Gastroesophageal sphincter (tissue), 3 donors: ENCODE results near the gene FOXL3.

Experiments
- POLR2A ChIP-seq, 2 donors: fragments of 450-650 bp; IDR thresholded peaks; one replicate each; pipeline ENCODE4 v1.6.1; 2017; ENCODE audit warnings: antibody characterized with exemption in 2 of 2, mild to moderate bottlenecking in 2 of 2, moderate library complexity in 1 of 2
- TF ChIP-seq, protein P1 (sequence below), 4 experiments: fragments of 200-600 bp in 2 of 4; fragments of 450-650 bp in 2 of 4; sonication (generic) in 1 of 4; IDR thresholded peaks; one replicate each; pipeline ENCODE4 v1.5.1; 2017 to 2019; ENCODE audit warnings: antibody characterized with exemption in 4 of 4, mild to moderate bottlenecking in 2 of 4, moderate library complexity in 2 of 4

DNA sequence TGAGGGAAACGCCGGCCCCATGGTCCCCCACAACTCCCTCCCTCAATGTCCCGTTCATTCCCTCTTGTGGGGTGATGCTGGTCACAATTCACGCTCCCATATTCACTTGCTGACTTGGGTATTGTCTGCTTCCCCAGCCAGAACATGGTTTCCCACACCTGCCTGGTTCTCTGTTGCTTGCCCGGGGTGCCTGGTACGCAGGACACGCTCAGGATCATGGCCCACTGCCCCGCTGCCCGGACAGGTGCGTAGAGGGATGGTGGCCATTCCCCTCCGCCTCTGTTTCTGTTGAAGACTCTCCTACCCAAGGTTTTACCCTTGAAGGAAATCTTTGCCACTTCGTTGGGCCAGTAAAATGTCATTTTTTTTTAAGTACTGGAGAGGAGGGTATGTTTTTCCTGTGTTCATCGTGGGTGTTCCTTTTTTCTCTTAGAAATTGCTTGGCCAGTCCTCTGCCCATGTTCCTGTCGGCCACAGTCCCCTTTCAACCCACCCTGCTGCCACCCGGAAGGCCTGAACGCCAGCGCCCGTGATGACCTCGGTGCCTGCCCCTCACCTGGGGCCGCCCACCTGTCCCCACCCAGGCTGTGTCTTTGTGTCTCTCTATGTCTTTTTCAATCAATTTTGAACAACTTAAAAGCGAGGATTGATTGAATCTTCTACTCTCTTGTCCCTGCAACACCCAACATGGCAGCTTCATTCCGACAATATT is 38.2 kb downstream of the FOXL3 start:
- TF ChIP-seq, protein P1, sequence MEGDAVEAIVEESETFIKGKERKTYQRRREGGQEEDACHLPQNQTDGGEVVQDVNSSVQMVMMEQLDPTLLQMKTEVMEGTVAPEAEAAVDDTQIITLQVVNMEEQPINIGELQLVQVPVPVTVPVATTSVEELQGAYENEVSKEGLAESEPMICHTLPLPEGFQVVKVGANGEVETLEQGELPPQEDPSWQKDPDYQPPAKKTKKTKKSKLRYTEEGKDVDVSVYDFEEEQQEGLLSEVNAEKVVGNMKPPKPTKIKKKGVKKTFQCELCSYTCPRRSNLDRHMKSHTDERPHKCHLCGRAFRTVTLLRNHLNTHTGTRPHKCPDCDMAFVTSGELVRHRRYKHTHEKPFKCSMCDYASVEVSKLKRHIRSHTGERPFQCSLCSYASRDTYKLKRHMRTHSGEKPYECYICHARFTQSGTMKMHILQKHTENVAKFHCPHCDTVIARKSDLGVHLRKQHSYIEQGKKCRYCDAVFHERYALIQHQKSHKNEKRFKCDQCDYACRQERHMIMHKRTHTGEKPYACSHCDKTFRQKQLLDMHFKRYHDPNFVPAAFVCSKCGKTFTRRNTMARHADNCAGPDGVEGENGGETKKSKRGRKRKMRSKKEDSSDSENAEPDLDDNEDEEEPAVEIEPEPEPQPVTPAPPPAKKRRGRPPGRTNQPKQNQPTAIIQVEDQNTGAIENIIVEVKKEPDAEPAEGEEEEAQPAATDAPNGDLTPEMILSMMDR (IDR thresholded peaks at IDR 0.05), result no peak
- TF ChIP-seq POLR2A (IDR thresholded peaks at IDR 0.05), result no peak
